Endothelial cell of coronary artery (primary cell): ENCODE measurements around the gene RSRC2. TPM values are rescaled to one million over a fixed set of nuclear protein-coding genes. Genes with fewer than 3 reads are reported as not detected.

Experiments
- total RNA-seq: library from RNA; depleted of rRNA; stranded (reverse); fragments of >200 nt; gene quantifications from 2 replicates; pipeline ENCODE4 v1.2.3, GENCODE V29; 2014

RSRC2 gene
- 42.7 and 44.6 TPM in 2 replicates for total RNA-seq

GRCh38 chr12:122526683-122527477 is at the start of gene RSRC2, which contains the start of gene KNTC1:
RSRC2 (minus strand) TSS chr12:122526936; CDS start chr12:122526853, 83 bp downstream.
KNTC1 (plus strand) TSS chr12:122527249; CDS start chr12:122530064, 2,815 bp downstream.

DNA sequence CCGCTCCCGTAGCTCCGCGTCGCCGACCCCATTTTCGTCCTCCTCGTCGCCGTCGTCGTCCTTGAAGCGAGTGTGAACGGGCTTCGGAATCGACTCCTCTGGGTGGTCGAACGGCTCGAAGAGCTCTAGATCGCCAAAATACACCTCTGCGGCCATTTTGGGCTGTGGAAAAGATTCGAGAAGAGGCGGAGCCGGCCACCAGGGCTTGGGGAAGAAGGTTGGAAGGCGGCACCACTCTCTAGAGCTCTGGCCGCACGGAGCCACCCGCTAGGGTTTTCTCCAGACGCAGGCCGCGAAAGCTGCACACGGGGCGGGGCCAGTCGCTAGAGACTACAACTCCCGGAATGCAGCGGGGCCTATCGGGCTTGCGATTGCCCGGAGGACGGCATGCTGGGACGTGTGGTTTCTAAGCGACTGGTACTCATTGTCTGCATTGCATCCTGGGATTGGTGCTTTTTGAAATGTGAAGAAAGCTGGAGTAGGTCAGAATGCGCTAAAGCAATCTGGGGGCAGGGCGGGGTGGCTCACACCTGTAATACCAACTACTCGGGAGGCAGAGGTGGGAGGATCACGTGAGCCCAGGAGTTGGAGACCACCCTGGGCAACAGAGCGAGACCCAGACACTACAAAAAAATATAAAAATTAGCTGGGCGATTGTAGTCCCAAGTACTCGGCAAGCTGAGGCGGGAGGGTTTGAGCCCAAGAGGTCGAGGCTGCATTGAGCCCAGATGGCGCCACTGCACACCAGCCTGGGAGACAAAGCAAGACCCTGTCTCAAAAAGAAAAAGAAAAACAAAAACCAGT is 25.8 kb downstream of the RSRC2 start, which contains the start of gene ZCCHC8:
Gene ZCCHC8, minus strand, starts transcription at position 248 of the 804 bp plus-strand sequence. Its CDS starts 92 bp downstream, at position 156.

Other genes with a start within 250 kb of the RSRC2 start
- gene CLIP1, start 104.3 kb downstream of the RSRC2 start, total RNA-seq: 39.3 and 53.5 TPM in 2 replicates
- 10.1 and 14.3 TPM in 2 replicates for gene ZCCHC8, start 26.0 kb downstream of the RSRC2 start, total RNA-seq
- gene KNTC1, start 313 bp upstream of the RSRC2 start, total RNA-seq: 16.9 and 22.7 TPM in 2 replicates
- not detected in 2 replicates for gene HCAR2, start 176.4 kb upstream of the RSRC2 start, total RNA-seq
- gene HCAR3, start 189.9 kb upstream of the RSRC2 start, total RNA-seq: not detected in 2 replicates
- gene HCAR1, start 203.9 kb upstream of the RSRC2 start, total RNA-seq: under 0.01 TPM in 2 replicates
- 34.2 and 41.2 TPM in 2 replicates for gene DENR, start 225.9 kb upstream of the RSRC2 start, total RNA-seq
- gene CCDC62, start 247.6 kb upstream of the RSRC2 start, total RNA-seq: 0.36 and 0.38 TPM in 2 replicates